HG02840 (cell line): ENCODE results near the gene MNT.

ENCODE experiments used
- ATAC-seq: cut with Tn5 transposase; IDR thresholded peaks from one replicate; pipeline ENCODE4 v1.9.1; 2021; ENCODE audit warnings: mild to moderate bottlenecking, moderate library complexity, moderate number of reproducible peaks; ENCODE audit not compliant: unreplicated experiment, low FRiP score

Gene MNT

DNA sequence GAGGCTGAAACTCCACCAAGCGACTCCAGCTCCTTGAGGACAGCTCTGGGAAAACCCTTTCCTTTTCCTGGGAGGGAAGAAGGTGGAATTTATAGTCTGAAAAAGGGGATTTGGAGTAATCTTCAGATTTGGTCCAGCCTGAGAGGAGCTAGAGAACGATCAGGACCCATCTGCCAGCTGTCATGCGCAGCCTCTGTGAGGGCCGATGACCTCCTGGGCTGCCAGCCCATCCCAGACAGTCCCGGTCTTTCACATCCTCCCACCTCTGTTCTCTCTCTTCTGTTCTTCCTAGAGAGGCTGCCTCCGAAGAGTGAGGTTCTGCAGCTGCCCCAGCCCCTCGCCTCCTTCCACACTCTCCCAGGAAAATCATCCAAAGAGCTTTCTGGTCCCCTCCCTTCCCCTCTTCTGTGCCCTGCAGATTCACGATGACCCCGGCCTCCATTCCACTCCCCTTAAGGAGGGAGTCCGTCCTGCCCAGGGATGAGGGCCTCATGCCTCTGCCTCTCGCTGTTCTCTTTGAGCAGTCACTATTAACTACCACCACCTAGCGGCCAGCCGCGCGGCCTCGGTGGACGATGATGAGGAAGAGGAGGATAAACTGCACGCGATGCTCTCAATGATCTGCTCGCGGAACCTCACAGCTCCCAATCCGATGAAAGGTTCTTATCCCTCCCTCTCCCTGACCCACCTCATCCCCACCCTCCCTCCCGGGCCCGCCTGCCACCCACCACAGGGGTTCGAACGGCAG lies 33.9 kb downstream of the MNT start:
- no peak for ATAC-seq

DNA sequence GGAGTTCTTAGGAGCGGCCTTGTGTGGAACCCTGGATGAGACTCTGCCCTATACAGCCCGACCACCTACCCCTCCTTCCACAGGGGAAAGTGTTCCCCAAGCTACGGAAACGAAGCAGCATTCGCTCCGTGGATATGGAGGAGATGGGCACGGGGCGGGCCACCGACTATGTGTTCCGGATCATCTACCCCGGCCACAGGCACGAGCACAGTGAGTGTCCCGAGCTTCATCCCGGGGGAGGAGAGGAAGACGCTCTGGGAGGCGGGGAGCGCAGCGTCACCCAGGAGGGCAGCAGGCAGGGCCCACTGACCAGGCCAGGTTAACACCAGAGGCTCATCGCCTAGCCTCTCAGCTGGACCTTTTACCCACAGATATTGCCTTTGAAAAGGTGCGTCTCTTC lies 35.7 kb downstream of the MNT start:
- ATAC-seq, result no peak

DNA sequence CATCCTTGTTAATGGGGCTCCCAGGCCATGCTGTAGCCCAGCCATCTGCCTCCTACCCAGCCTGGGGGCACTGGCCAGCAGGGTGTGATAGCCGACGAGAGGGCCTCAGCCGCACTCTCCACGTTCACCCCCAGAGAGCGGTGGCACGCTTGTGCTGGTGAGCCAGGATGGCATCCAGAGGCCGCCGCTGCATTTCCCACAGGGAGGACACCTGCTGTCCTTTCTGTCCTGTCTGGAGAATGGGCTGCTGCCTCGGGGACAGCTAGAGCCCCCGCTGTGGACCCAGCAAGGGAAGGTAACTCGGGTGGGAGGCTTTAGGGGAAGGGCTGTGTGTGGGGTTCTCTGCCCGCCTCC lies 36.1 kb downstream of the MNT start:
- no peak for ATAC-seq

DNA sequence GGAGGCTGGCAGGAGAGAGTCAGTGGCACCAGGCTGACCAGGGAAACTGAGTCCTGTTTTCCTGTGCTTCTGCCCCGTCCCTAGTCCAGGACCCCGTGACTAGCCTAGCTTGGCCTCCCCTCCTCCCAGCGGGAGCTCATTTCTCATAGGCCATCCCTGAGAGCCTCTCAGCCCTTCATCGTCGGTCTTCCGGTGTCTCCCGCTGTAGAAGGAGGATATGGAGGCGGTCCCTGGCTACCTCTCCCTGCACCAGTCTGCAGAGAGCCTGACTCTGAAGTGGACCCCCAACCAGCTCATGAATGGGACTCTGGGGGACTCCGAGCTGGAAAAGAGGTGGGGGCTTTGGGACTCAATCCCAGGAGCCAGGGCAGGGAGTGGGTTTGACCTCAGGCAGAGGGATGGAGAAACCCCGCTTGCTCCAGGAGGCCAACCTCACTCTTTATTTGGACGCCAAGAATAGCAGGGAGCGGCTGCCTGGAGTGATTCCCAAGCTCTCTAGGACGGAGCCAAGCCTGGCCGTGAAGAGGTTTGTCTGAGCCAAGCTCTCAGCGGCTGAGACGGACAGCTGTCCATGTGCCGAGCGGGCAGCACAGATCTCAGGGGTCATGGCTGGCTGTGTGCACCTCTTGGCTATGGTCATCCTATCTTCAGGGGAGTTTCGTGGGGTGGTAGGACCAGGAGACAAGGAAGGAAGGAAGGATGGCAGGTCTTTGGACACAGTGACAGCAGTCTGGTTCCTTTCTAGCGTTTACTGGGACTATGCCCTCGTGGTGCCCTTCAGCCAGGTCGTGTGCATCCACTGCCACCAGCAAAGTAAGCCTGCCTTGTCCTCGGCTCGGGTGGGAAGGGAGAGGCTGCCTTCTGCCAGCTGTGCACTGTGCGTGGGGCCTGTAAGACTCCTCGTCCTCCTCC lies 36.8 kb downstream of the MNT start:
- ATAC-seq, result no peak

DNA sequence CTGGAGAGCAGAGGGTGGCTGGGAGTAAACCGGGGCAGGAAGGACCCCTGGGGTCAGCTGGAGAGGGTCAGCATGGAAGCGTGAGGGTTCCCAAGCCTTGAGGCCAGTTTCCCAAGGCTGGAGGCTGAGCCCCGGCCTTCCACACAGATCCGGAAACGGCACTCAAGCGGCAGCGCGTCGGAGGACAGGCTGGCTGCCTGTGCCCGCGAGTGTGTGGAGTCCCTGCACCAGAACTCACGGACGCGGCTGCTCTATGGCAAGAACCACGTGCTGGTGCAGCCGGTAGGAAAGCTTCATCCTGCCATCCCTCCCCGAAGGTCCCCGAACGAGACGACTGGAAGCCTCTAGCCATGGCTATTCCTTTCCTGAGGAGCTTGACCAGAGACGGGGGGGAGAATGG lies 37.5 kb downstream of the MNT start:
- no peak for ATAC-seq

DNA sequence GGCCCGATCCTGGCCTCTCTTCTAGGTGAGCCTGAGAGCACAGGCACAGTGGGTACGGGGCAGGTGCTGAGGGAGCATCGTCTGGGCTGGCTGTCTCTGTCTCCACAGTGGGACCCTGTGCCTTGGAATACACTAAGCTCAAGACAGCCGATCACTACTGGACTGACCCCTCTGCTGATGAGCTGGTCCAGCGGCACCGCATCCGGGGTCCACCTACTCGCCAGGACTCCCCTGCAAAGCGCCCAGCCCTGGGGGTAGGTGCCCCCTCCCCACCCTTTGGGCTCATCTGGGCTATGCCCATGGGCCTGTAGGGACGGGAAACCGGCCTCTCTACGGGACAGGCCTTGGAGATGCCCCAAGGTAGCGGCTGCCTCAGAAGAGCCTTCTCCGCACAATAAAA lies 38.0 kb downstream of the MNT start:
- no peak for ATAC-seq

DNA sequence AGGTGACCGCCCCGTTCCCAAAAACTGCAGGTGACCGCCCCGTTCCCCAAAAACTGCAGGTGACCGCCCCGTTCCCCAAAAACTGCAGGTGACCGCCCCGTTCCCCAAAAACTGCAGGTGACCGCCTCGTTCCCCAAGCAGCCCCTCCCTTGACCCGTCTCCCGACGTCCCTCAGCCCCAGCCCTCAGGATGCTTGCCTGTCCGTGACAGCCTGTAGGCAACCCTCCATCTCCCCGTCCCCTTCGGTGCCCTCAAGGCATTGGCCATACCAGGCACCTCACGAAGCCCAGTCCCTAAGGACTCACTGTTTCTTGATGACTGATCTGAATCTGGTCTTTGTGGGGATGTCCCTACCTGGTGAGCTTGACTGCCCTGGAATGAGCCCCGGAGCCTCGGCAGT lies 38.4 kb downstream of the MNT start:
- no peak for ATAC-seq

DNA sequence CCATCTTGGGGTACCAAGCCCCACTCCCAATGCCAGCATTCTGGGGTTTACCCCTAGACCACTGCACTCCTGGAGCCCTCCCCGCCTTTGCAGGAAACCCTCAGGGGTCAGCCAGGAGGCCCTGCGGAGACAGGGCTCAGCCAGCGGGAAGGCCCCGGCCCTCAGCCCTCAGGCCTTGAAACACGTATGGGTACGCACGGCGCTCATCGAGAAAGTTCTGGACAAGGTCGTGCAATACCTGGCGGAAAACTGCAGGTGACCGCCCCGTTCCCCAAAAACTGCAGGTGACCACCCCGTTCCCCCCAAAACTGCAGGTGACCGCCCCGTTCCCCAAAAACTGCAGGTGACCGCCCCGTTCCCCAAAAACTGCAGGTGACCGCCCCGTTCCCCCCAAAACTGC lies 38.8 kb downstream of the MNT start:
- ATAC-seq, result no peak

DNA sequence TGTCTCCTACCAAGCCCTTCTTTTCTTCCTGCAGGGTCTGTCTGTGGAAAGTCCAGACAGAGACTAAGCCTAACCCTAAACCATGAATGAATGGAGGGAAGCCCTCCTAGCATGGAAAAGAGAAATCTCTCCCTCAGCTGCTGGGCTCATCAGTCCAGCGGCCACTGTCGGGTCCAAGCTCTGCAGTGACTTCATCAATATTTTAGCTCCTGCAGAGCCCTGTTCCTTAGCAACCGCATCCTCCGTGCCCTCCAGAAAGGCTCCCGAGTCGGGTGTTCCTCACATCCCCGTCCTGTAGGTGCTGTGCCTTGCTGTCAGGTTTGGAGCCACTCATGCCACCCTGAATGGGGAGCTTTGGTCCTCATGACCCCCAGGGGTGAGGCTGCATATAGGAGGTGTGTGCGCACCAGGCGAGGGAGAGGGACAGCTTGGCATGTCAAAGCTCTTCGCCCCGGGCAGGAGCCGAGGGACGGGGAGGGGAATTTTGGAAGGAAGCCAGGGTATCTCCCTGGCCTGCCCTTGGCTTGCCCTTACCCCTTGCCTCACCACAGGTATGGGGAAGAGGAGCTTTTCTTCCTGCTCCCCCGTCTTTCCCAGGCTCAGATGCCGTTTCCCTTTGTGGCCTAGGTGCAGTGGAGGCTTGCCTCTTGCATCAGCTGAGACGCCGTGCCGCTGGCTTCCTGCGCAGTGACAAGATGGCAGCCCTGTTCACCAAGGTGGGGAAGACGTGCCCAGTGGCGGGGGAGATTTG lies 39.7 kb downstream of the MNT start:
- no peak for ATAC-seq

DNA sequence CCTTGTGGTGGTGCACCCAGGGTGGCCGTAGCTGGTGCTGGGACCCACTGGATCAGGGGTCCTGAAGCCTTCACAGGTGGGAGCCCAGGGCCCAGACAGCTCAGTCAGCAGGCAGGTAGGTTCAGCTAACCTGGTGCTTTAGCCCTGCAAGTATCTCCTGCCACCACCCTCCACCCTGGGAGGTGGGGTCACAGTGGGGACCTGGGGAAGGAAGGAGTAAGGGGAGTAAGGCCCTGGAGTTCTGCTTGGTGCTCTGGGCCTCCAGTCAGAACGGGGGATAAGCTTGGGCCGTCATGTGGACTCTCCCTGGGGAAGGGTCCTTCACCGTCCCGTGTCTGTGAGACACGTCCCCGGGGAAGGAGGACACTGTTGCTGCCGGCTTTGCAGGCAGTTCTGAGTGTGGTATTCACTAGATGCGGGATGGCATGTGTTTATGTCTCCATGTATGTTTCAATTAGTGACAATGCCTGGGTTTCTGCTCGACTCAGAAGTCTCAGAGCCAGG lies 42.9 kb downstream of the MNT start:
- ATAC-seq, result no peak

DNA sequence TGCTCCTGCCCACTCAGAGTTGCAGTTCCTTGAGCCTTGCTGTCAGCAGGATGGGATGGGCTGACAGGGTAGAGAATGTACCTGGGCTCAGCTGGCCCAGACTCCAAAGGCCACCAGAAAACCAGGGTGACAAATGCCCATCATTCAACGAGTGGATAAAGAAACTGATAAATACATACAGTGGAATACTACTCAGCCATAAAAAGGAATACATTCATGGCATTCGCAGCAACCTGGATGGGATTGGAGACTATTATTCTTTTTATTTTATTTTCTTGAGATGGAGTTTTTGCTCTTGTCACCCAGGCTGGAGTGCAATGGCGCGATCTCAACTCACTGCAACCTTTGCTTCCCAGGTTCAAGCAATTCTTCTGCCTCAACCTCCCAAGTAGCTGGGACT lies 43.6 kb downstream of the MNT start:
- no peak for ATAC-seq

DNA sequence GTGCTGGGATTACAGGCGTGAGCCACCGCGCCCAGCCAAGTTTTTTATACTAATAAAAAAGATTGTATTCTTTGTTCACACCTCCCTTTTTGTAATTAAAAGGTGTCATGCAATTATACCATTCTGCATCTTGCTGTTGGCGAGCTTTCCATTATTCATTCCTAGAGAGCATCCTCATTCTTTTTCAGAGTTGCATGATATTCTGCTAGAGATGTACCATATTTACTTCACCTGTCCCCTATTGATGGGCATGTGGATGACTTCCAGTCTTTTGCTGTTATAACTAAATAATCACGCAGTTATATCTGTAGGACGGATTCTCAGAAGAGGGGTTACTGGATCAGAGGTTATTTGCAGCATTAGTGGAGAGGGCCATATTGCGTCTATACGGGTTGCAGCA lies 46.5 kb downstream of the MNT start:
- ATAC-seq, result no peak

DNA sequence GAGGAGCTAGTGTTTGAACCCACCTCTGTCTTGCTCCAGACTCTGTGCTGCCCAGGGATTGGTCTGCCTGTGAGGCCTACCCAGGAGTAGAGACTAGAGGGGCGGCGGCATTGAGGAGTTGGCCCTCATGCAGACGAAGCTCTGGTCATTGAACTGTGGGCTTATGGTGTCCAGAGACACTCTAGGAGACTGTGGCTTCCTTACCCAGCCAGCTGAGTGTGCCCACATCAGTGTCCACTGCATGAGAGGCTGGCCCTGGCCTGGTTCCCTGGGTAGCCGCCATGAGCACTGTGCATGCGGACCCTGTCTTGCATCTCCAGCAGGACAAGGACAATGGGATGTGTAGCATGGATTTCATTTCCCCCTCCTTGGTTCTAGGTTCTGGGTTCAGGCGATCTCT lies 49.6 kb downstream of the MNT start:
- ATAC-seq, result no peak

DNA sequence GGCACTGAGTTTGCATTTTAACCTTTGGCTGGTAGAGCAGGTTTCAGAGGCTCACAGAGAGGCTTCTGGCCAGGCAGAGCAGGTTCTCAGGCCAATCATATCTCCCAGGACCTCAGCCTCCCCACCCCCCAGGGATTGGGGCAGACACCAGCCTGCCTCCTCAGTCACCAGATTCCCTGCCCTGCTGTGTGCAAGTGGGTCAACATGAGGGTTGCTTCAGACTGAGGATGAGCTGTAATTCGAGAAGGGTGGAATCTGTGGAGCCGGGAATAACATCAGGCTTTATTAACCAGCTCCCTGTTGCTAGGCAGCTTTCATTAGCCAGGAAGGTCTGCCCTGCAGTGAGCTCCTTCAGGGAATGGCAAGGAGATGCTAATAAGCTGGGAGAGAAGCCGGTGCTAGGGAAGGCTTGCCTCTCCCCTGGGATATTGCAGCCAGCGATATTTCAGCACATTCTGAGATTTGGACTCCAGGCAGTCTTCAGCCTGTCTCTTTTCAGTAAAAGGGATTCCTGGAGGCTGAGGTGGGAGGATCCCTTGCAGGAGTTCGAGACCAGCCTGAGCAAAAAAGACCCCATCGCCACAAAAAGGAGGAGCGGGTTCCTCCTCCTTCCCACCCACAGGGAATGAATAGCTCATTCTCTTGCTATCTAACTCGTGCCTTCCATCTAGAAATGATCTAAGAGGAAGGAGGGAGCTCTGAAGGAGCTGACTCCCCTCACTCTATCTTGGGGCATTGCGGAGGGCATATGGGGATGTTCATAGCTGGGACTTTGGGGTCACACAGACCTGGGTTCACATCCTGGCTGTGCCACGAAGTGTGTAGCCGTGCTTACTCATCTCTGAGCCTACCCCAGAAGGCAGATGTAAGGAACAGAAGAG lies 52.8 kb downstream of the MNT start:
- ATAC-seq, result no peak

DNA sequence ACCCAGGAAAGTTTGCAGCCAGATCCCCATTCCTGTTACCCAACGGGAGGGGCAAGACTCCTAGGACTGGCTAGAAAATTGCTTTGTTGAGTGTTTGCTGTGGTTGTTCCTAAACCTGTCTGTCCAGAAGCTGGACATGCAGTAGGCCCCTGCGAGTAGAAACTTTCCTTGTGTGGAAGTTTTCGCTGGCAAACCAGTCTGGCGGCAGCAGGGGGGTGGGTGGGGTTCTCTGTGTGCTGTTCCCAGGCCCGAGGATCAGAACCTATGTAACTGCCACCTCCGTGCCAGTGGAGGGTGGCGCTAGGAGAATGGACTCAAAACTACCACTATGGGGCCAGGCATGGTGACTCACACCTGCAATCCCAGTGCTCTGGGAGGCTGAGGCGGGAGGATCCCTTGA lies 54.4 kb downstream of the MNT start:
- ATAC-seq, result no peak

DNA sequence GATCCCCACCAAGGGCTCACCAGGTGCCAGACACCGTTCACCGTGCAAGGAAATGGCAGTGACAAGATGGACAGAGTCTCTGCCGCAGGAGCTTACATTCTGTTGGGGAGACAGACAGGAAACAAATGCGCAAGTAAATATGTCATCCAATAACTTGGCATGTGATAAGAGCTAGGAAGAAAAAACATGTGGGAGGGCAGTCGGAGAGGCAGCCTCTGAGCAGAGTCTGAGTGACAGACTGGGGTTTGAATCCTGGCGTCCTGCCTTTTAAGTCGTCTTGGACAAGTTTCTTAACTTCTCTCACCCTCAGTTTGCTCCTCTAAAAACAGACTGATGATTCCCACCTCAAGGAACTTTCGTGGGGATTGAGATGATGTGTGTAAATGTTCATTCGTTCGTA lies 56.3 kb downstream of the MNT start:
- ATAC-seq, result no peak

DNA sequence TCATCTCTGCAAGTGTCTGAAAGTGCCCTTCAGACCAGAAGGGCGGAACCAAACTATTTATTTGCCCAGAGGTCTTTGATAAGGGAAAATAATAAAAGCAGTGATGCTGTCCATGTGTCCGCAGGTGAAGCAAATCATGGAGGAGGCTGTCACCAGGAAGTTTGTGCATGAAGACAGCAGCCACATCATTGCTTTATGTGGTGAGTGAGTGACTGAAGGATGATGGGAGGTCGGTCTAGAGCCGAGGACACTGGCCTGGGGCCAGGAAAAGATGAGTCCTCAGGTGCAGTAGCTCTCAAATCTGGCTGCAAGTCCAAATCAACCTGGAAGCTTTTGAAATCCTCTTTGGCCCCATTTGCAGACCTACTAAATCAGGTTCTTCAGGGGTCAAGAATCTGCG lies 57.4 kb downstream of the MNT start:
- ATAC-seq, result no peak

DNA sequence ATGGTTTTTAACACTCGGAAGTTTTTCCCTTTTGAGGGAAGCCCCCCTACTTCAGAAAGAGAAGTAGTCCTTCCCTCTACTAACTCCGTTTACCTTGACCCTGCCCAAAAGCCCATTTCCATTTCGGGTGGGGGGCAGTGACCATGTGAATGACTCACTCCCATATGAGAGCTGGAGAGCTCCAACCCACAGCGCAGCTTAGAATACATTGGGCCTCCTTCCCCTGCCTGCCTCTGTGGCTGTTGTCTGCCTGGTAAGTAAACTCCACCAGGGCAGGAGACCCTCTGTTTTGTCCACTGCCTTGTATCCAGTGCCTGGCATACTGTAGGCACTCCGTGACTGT lies 62.6 kb downstream of the MNT start:
- no peak for ATAC-seq

DNA sequence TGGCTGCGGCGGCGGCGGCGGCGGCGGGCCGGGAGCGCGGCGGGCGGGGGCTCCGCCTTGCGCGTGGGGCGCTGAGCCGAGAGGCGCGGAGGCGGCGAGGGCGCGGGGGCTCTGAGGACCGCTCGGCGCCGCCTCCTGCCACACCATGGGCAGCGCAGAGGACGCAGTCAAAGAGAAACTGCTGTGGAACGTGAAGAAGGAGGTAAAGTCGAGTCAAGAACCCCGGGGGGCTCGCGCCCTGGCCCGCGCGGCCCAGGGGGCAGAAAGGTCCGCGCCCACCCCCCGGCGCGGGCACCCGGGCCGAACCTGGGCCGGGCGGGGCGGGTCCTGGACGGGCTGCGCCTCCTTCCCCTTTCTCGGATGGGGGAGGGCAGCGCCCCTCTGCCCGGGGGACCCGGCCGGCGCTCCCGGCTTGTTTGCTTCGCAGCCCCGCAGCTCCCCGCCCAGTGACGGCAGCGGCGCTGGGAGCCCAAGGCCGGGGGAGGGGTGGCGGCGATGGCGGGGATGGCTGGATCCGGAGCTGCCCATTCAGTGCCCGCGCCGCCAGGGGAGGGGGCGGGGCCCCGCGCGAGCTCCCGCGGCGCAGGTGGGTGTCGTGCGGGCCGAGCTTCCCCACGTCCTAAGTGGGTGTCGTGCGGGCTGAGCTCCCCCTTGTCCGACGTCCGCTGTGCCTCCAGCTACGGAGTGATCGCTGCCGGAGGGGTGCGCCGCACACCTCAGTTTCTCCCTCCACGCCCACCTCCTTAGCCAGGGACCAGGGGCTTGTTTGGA lies 63.1 kb downstream of the MNT start:
- ATAC-seq, result no peak
